ENCODE data around the gene CHRNA10. TPM values are rescaled to one million over a fixed set of nuclear protein-coding genes. Genes with fewer than 3 reads are reported as not detected.

CHRNA10 gene
- total RNA-seq, 1 experiment from 2014 or later = 3.0 TPM

DNA sequence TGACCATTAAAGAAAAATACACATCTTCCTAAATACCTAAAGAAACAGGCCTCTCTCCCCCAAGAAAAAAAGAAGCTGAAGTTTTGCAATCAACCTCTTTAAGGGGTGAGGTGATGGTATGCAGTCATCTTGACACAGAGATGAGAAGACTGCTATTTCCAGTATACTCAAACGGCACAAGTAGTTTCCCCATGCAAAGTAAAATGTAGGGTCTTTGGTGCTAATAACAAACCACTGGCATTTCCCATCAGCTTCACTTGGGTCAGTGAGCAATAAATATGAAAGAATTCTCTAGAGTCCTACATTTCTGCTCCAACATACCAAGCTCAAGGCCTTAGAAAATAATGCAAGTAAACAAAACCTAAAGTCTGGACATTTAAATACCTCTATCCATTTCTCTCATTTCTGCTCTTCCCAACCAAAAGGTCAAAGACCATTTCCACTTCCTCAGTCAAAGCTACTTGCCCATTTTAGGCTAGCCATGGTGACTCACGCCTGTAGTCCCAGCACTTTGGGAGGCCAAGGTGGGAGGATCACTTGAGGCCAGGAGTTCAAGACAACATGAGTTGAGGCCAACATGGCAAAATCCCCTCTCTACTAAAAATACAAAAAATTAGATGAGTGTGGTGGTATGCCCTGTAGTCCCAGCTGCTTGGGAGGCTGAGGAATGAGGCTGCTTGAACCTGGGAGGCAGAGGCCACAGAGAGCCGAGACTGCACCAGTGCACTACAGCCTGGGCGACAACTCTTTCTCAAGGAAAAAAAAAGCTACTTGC, 39.5 kb upstream of the CHRNA10 start (continued):
- TF ChIP-seq, protein P1, sequence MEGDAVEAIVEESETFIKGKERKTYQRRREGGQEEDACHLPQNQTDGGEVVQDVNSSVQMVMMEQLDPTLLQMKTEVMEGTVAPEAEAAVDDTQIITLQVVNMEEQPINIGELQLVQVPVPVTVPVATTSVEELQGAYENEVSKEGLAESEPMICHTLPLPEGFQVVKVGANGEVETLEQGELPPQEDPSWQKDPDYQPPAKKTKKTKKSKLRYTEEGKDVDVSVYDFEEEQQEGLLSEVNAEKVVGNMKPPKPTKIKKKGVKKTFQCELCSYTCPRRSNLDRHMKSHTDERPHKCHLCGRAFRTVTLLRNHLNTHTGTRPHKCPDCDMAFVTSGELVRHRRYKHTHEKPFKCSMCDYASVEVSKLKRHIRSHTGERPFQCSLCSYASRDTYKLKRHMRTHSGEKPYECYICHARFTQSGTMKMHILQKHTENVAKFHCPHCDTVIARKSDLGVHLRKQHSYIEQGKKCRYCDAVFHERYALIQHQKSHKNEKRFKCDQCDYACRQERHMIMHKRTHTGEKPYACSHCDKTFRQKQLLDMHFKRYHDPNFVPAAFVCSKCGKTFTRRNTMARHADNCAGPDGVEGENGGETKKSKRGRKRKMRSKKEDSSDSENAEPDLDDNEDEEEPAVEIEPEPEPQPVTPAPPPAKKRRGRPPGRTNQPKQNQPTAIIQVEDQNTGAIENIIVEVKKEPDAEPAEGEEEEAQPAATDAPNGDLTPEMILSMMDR (IDR thresholded peaks at IDR 0.05 in 2 of 3, conservative IDR thresholded peaks at IDR 0.05 in 1 of 3; ENCODE audit: borderline replicate concordance in 1 of 3, insufficient read depth in 1 of 3, low read depth in 2 of 3, low read length in 2 of 3) = no peak
- TF ChIP-seq FOSL1 (IDR thresholded peaks at IDR 0.05; ENCODE audit: low read depth) (no peak), ZFX (IDR thresholded peaks at IDR 0.05) (no peak), ZNF274 (IDR thresholded peaks at IDR 0.05; ENCODE audit: low read depth, low read length) (no peak)

DNA sequence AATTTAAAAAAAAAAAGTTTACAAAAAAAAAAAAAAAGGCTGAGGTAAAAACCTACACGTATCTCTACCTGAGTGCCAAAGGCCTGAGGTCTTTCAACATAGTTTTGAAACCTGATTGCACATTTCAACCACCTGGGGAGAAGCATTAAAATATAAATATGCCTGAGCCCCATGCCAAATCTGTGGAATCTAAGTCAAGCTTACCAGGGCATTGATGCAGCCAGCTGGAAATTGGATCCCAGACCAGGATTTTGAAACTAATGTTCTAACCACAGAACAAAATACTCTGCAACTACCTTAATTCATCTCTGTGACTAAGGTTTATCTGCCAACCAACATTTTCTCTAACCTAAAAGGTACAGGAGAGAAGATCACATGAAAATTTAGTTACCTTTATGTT, 38.8 kb upstream of the CHRNA10 start:
- no TSS peak for BruUV-seq (replicated peaks)
- ChIA-PET POLR2A (no interaction called here), CTCF (no interaction called here), RAD21 (ENCODE audit: low non-redundant PET in 1 of 2, low total read pairs in 2 of 2, uncharacterized antibody in 2 of 2, unreplicated experiment in 2 of 2) (no interaction called here)
- no peaks in the 10 kb centered on the region for H3K9me2 ChIP-seq (ENCODE audit: insufficient read depth)
- H3K4me2 ChIP-seq (ENCODE audit: low read length) = no peak overlapping the region
- no peaks in the 10 kb centered on the region for H3K27me3 ChIP-seq (ENCODE audit: insufficient read depth, low read length)
- no peaks in the 10 kb centered on the region for H4K20me1 ChIP-seq (ENCODE audit: insufficient read depth)
- no peak overlapping the region for H3K9ac ChIP-seq (ENCODE audit: low read length)
- no peak for DNase-seq (ENCODE audit: low read depth, low spot score)
- no peak for ATAC-seq
- no peak overlapping the region for H3K4me3 ChIP-seq (replicated peaks in 1 of 2; ENCODE audit: low read depth in 1 of 2, low read length in 2 of 2)
- H3K27ac ChIP-seq (ENCODE audit: low read depth, low read length) = no peak overlapping the region
- TF ChIP-seq EZH2phosphoT487 (IDR thresholded peaks at IDR 0.05; ENCODE audit: borderline replicate concordance) (no peak), JUND (IDR thresholded peaks at IDR 0.05) (no peak), ZFX (IDR thresholded peaks at IDR 0.05) (no peak), CBX3 (IDR thresholded peaks at IDR 0.05; ENCODE audit: low read depth) (no peak), POLR2AphosphoS5 (IDR thresholded peaks at IDR 0.05; ENCODE audit: low read depth, low read length) (no peak), ELF1 (IDR thresholded peaks at IDR 0.05; ENCODE audit: borderline replicate concordance, low read depth) (no peak), SP1 (IDR thresholded peaks at IDR 0.05; ENCODE audit: low read depth) (no peak), SRF (IDR thresholded peaks at IDR 0.05; ENCODE audit: low read depth) (no peak)
- TF ChIP-seq, protein P2, sequence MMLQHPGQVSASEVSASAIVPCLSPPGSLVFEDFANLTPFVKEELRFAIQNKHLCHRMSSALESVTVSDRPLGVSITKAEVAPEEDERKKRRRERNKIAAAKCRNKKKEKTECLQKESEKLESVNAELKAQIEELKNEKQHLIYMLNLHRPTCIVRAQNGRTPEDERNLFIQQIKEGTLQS (IDR thresholded peaks at IDR 0.05) = no peak
- TF ChIP-seq, protein P3, sequence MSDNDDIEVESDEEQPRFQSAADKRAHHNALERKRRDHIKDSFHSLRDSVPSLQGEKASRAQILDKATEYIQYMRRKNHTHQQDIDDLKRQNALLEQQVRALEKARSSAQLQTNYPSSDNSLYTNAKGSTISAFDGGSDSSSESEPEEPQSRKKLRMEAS (IDR thresholded peaks at IDR 0.05) = no peak
- peaks cover 50 to 62% of the 10 kb centered on the region in 2 experiments for H3K36me3 ChIP-seq (ENCODE audit: control insufficient read depth in 1 of 2, insufficient read depth in 2 of 2, low read length in 2 of 2)
- intact Hi-C loops (cut with micrococcal nuclease) = no loop called here
- H2AFZ ChIP-seq (ENCODE audit: low read depth, low read length, poor library complexity, severe bottlenecking) = no peak overlapping the region
- H3K79me2 ChIP-seq (ENCODE audit: insufficient read depth, low read length) = peaks cover 61% of the 10 kb centered on the region
- no peaks in the 10 kb centered on the region for H3K4me1 ChIP-seq (ENCODE audit: control insufficient read depth in 1 of 2, insufficient read depth in 2 of 2, low read length in 2 of 2)
- H3K9me3 ChIP-seq (ENCODE audit: control insufficient read depth in 1 of 2, insufficient read depth in 1 of 2, low read depth in 1 of 2, low read length in 2 of 2) = no peaks in the 10 kb centered on the region

Data from HCT116 (cell line).